NCI-H510A (cell line): ENCODE results near the gene GLG1.

Experiments
- DNase-seq: peaks from one replicate; lab custom pipeline; 2025; lab: John Stamatoyannopoulos, UW

GLG1 gene

GRCh38 chr16:74608944-74609343 lies 2.0 kb upstream of the GLG1 start:
- DNase-seq, result no peak

GRCh38 chr16:74608381-74608780 lies 1.5 kb upstream of the GLG1 start:
- DNase-seq, result no peak

GRCh38 chr16:74607962-74608356 lies 1.0 kb upstream of the GLG1 start:
- no peak for DNase-seq

GRCh38 chr16:74607310-74607961 lies 522 bp upstream of the GLG1 start:
- DNase-seq, result no peak

- no peak for DNase-seq
Observed at GRCh38 chr16:74605746-74606520, 981 bp downstream of the GLG1 start.

GRCh38 chr16:74605332-74605731 lies 1.6 kb downstream of the GLG1 start:
- DNase-seq, result no peak

- DNase-seq, result no peak
Observed at GRCh38 chr16:74603848-74604247, 3.1 kb downstream of the GLG1 start.

- DNase-seq, result no peak
Observed at GRCh38 chr16:74601126-74601871, 5.6 kb downstream of the GLG1 start.

- DNase-seq, result no peak
Observed at GRCh38 chr16:74596586-74596985, 10.3 kb downstream of the GLG1 start.

GRCh38 chr16:74592847-74593246 lies 14.1 kb downstream of the GLG1 start:
- DNase-seq, result no peak

- DNase-seq, result no peak
Observed at GRCh38 chr16:74591876-74592650, 14.9 kb downstream of the GLG1 start.

- no peak for DNase-seq
Observed at GRCh38 chr16:74586948-74587347, 20.0 kb downstream of the GLG1 start.

GRCh38 chr16:74585846-74586443 lies 21.0 kb downstream of the GLG1 start:
- DNase-seq, result no peak

GRCh38 chr16:74583926-74584666 lies 22.8 kb downstream of the GLG1 start:
- no peak for DNase-seq

GRCh38 chr16:74582970-74583369 lies 23.9 kb downstream of the GLG1 start:
- DNase-seq, result no peak

- DNase-seq, result no peak
Observed at GRCh38 chr16:74580833-74581232, 26.1 kb downstream of the GLG1 start.

- DNase-seq, result no peak
Observed at GRCh38 chr16:74578838-74579237, 28.1 kb downstream of the GLG1 start.

- no peak for DNase-seq
Observed at GRCh38 chr16:74578433-74578832, 28.5 kb downstream of the GLG1 start.

- DNase-seq, result no peak
Observed at GRCh38 chr16:74577882-74578366, 29.0 kb downstream of the GLG1 start.

GRCh38 chr16:74575807-74576643 lies 30.9 kb downstream of the GLG1 start:
- no peak for DNase-seq
